SW480 (cell line): ENCODE results near the gene TMEM200C.

Experiments used
- DNase-seq: peaks from one replicate; pipeline ENCODE4 v3.0.0-alpha.2; 2016; ENCODE audit warnings: low spot score

Gene TMEM200C

DNA sequence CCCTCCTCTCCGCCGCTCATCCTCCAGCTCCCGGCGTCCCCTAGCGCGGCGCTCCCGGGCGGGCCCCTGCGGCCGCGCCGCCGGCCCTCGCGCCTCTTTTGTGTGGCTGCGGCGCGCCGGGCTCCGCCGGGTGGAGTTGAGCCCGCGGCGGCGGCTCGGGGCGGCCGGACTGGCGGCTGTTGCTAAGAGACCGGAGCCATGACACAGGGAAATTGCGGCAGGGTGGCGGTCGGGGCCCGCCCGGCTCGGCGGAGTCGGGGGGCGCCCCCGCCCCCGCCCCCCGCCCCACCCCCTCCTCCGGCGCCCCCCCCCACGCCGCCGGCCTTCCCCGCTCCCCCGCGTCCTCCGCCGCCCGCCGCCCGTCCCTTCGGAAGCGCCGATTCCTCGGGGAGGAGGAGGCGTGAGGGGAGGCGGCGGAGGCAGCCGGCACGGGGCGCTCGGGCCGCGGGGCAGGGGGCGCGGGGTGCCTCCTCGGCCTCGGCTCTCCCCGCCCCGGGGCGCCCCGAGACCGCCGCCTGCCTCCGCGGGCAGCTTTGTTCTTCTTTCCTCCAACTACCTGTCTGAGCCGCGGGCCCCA lies at the start of gene TMEM200C:
TSS of gene TMEM200C (minus strand) at position 224 of the 577 bp plus-strand sequence. CDS start 3,459 bp downstream, outside the sequence.
- no peak for DNase-seq

DNA sequence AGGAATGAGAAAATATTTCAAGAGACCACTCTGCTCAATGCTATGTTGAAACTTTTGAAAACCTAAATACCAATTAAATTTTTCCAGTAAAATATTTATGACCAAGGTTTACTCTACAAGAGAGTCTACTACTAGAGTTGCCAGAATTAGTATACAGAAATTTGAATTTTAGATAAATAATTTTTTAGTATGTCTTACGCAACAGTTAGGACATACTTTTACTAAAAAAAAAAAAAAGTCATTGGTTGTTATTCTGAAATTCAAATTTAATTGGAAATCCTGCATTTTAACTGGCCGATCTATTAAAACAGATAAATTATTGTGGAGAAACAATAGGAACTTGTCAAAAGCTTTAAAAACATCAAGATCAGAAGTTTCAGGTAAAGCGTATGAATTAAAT lies 49.1 kb upstream of the TMEM200C start:
- no peak for DNase-seq

DNA sequence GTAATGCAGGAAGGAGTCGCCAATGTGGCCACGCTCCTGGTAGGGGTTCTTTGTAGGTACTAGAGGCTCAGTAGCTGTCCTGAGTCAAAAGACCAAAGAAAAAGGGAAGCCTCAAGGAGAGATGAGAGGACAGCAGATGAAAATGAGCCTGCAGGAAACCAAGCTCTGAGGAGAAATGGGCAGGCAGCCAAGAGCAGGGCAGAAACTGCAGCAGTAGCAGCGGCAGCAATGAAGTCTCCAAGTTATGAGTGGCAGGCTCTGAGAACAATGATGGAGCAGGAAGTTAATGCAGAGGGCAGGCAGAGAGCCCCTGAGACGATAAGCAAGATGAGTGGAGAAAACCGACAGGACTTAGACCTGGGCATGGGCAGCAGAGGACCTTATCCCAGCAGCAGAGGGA lies 48.2 kb upstream of the TMEM200C start:
- no peak for DNase-seq

DNA sequence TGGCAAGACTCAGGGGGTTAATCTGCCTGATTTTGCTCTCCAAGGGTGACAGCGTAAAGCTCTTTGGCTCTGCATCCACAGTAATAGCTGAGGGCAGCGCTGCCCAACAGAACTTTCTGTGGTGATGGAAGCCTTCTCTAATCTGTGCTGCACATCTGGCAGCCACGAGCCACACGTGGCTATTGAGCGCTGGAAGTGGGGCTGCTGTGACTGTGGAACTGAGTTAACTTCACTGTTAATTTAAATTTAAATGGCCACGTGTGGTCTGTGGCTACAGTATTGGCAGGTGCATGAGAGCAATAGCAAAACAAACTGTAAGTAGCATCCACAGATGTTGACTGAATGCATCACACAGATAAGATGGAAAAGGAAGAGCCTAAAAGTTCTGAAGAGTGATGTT lies 47.3 kb upstream of the TMEM200C start:
- no peak for DNase-seq

DNA sequence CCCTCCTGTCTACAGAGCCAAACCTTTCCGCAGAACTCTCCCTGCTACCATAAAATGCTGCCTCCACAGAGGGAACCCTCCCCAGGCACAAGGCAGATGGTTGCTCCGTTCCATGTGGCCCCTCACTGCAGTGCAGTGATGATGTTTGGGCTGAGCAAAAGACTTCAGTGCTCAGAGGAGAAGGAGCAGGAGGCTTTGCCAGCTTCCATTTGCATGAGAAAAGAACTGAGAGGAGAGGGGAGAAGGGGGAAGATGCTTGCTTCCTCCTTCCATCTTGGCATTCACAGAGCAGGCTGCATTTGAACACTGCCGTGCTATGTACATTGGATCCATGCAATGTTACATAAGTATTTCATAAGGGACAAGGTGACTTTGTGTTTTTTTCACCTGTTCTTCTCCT lies 46.6 kb upstream of the TMEM200C start:
- DNase-seq: no peak

DNA sequence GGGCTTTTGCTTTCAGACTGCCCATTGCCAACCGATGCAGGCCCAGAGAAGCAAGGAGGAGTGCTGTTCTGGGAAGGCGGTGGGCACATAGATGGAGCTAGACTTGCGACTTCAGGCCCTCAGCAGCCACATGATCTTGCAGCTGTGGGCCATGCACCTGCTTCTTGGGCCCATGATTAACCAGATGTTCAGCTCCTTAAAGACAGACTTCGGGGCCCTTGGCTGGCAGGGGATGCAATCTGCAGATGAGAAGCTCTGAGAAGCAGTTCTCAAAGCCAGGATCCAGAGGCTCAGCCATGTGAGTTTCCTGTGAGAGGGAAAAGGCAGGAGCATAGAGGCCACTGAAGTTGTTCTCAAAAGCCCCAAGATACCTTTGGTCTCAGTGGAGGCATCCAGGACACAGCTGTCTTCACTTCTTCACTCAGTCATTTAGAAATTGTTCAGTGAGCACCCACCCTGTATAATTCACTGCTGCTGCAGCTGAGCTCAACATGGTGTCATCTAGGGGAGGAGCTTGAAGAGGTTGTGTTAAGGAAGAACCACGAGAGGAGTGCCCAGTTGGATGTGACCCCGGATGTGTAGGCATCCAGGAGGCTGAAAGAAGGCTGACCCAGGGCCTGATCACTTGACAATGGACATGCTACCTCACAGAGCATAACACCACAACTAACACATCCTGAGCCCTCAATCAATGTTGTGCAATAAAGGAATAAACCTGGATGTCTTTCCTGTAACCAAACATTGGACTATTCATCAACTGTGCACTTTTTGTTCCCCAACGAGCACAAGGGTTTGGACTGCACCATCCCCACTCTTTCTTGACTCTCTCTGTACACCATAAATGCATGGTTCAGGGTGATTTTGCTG lies 44.7 kb upstream of the TMEM200C start:
- DNase-seq: no peak

DNA sequence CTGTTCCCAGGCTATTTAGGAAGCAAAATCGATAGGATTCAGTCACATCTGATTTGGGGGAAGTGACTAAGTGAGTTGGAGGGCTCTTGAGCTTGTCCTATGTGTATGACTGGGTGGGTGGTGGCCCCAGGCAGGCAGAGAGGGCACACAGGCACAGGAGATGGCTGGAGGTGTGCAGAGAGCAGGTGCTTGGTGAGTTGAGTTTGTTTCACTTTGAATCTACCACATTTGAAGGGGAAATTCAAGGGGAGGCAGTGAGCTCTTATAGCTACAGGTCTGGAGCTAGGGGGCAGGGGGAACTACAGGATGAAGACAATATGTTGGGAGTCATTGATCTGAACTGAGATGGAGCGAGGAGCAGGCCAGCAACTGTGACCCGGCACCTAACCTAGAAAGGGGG lies 42.5 kb upstream of the TMEM200C start:
- no peak for DNase-seq

DNA sequence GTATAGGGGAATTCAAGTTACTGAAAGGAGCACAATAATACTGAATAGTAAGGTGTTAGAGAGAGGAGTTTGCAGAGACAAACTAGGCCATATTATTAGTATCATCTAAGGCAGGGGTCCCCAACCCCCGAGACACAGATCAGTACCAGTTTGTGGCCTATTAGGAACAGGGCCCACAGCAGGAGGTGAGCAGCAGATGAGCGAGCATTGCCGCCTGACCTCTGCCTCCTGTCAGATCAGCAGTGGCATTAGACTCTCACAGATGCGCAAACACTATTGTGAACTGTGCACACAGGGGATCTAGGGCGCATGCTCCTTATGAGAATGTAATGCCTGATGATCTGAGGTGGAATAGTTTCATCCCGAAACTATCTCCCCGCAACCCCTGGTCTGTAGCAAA lies 41.8 kb upstream of the TMEM200C start:
- no peak for DNase-seq

DNA sequence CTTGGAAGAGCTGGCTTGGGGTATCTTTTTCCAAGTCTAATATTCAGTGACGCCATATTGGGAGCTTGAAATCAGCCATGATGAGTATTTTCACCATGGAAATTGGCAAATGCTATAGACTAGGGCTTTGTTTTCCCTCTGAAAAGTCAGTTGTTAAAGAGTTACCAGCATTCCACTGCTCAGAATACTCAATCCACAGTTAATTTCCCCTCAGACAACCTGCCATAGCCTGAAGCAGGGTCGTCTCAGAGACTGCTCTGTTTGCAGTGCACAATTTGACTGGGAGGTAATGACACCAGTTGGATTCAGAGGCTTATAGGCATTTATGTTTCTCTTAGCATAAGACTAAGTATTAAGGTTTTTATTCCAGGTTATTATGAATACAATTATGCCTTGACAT lies 35.5 kb upstream of the TMEM200C start:
- DNase-seq: no peak

DNA sequence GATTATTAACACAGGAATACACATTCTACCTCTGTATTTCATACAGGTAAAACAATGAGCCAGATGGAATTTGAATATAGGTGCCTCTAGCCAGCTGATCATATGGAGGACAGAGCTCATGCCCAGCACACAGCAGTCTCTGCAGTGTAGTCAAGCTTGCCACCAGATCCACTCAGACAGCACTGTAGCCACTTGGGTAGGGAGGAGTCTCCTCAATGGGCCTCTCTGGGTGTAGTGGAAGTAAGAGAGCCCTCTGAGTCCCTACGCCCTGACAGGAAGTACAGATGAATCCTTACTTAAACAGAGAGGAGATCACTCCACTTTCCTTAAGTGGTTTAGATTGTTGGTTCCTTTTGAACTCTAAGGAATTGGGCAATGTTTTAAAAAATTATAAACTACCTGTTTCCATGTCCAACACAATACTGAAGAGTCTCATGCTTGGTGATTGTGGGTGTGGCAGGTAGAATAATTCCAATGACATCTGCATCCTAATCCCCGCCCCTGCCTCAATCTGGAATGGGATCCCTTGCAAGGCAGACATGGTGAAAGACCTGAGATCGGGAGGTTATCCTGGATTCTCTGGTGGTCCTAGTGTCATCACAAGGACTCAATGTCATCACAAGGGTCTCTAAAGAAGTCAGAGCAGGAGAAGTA lies 23.0 kb upstream of the TMEM200C start:
- DNase-seq: no peak

DNA sequence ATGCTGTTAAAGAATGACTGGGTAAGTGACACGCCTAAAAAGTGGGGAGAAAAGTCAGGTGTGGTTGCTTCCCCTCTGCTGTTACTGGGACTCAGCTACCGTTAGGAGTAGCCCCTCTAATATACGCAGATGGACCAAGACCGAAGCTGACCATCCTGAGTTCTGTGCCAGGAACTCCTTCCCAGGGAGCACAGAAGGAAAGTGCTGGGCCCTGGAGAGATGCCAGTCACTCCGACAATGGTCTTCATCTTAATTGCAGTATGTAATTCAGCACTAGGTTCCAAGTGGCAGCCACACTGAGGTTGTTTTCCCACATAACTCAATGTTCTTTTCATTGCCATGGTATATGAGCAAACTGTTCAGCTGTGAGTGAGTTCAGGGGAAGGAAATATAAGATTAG lies 19.6 kb upstream of the TMEM200C start:
- no peak for DNase-seq

DNA sequence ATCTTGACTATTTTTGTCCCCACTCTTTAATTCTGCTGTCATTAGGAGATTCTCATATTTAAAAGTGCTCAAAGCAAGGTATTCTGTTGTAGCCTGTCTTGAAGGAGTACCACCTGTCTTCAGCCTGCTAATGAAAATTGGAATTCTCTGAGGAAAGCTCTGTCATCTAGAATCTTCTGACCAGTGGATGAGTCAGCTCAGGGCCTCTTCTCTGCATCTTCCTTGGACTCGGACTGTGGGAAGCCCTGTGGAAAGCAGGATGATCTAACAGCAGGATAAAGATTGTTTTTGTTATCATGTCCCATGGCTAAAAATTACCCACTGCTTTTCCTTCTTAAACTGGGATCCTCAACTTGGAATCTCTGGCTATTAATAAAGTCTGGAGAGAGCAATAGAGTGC lies 18.7 kb upstream of the TMEM200C start:
- DNase-seq: no peak

DNA sequence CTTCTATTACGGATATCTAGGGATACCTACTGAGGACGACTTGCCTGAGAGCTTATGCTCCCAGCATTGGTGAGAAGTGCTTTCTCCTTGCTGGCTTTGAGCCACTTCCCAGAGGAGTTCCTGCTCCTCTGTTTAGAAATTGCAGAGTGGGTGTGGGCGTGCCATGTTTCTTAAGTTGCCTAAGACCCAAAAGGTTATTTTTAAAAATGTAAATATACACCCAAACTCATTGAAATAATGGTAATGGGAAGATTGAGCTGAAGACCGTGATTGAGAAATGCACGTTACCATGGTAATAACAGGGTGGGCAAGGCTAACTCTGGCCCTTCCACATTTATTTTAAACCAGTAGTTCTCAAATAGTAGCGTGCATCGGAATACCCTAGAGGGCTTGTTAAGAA lies 17.2 kb upstream of the TMEM200C start:
- DNase-seq: no peak

DNA sequence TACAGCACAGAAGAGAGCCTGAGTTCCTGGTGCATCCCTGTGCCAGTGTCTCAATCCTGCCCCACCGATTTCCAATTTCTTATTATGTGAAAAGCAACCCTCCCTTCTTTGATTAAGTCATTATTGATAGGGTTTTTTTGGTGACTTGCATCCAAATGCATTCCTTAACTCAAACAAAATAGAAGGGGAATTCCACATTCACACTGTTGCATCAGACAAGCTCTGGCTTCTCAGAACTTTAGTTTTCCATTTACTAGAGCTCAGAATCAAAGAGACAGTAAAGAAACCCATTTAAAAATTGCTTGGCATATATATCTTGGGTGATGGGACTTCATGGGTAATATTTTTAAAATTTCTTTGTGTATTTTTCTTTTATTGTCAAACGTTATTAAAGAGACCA lies 13.8 kb upstream of the TMEM200C start:
- no peak for DNase-seq

DNA sequence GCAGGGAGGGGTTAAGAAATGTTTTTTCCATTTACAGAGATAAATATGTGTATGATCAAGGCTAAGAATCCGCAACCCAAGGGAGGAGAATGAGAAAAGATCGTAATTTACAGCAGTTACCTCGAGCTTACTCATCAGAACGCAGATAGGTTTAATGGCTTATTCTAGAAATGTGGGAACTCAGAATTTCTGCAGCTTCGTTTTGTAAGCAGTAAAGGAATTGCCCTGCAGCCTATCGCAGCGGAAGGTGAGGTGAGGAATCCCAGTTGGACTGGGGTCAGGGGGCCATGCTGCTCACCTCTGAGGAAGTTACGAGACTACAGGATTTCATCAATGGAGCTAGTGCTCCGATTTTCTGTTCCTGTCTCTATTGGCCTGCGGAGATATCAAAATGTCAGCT lies 8.1 kb upstream of the TMEM200C start:
- DNase-seq: no peak

DNA sequence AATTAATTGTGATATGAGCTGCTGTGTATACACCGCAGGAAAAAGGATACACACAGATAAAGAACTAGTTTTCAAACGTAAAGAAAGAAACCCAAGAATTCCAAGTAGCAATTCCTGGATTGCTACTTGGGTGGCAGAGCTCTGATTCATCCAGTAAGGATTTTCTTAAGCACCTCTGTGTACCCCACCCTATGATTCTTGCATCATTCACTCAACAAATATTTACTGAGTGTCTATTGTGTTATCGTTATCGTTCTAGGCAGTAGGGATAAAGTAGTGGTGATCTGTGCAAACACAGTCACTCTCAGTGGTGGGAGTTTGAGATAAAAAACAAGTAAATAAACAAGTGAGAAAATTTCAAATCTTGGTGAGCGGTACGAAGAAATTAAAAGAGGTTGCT lies 4.9 kb upstream of the TMEM200C start:
- peak; percentile 40 for DNase-seq

DNA sequence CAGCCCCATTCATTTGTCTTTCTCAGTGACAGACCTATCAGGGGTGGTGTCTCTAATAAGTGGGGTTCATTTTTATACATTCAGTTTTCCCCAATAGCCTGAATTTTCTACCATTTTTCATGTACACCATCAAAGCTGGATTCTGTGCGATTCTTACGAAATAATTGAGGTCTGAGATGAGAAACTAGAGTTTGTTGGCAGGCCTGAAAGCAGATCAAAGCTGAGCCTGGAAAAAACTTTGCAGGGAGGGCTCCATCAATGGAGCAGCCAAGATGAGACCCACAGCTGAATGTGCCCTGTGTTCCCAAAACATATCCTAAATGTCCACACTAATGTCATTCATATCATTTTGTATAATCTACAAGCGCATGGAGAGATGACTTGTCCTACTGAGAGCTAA lies 4.5 kb upstream of the TMEM200C start:
- DNase-seq: no peak

DNA sequence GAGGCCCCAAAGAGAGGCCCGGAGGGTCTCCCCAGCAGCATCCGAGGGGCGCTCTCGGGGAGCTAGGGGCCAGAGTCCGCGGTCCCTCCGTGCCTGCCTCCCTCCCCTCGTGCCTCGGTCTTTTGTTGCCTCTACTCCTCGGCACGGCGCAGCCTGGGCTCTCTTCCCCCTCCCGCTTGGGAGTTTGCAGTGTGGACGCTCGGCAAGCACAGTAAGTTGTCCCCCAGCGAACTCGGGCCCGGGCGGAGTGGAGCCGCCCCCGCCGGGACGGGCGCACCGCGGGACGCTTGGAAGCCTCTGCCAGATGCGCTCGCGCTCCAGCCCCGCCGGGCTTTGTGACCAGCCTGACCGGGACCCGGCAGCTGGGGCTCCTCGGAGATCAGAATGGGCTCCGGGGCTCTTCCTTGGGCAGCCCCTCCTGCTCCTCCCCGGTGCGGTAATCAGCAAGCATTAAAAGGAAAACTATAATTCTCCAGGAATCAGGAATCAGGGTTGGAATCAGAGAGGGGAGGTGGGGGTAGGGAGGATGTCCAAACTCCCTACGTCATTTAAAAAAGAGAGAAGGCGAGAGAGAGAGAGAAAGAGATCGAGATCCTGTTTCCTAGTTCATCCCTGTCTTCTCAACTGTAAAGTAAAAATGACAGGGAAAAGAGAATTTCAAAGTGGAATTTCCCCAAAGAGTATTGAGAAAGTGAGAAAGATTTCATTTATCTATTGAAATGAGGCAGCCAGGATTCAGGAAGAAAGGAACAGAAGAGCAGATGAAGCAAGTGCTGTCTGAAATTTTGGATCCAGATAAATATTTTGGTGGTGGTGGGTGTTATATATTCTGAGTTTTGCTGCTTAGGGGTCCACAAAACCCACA lies 786 bp upstream of the TMEM200C start:
- DNase-seq: no peak

DNA sequence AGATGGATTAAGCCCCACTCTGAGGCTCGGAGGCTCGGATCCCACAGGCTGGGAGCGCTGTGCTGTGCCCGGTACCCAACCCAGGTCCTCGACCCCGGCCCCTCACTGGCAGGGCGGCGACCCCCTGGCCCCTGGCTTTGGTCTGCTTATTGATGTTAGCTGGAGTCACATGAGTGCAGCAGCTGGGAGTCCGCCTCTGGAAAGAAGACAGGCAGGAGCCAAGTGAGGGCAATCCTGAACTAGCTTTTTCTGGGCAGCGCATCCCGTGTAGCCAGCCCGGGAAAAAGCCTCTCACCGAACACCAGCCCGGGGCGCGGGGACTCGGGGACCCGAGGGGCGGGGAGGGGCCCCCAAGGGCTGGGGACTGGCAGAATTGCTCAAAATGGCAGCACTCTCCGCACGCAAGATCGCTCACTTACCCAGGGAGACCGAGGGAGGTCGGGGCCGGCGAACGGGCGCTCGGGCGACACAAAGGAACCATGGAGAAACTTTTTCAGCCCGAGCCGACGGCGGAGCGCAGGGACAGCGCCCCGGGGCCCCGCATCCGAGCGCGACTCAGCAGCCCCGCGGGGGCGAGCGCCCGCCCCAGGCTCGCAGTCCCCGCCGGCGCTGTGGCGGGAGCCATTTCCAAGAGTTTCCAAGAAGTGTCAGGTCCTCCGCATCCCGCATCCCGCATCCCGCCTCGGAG lies 567 bp downstream of the TMEM200C start:
- no peak for DNase-seq

DNA sequence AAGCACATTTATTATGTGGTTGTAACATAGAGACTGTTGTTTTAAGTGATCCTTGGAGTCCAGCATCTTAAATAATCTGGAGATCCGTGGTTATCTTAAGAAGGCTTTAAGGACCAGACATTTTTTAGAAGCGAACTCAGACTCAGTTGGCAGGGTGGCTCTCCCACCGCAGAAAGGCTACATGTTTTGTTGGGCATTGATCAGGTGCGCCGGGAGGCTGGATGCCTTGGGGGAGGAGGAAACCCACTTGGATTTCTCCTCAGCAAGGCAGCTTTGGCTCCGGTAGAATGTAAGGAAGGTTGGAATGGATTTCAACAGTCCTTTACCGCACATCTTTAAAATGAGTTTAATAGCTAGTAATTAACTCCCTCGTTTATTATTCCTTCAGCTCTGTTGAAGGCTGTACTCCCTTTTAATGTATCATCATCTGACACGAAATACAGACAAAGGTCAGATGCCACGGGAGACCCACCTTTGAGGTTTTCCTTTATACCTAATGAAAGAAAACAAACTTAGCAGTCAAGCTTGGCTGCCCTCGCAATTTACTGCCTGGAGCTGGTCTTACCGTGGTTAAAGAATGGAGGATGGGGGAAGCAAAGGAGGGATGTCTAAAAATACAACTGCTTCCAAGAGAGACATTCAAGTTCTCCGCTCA lies 1.2 kb downstream of the TMEM200C start:
- no peak for DNase-seq

DNA sequence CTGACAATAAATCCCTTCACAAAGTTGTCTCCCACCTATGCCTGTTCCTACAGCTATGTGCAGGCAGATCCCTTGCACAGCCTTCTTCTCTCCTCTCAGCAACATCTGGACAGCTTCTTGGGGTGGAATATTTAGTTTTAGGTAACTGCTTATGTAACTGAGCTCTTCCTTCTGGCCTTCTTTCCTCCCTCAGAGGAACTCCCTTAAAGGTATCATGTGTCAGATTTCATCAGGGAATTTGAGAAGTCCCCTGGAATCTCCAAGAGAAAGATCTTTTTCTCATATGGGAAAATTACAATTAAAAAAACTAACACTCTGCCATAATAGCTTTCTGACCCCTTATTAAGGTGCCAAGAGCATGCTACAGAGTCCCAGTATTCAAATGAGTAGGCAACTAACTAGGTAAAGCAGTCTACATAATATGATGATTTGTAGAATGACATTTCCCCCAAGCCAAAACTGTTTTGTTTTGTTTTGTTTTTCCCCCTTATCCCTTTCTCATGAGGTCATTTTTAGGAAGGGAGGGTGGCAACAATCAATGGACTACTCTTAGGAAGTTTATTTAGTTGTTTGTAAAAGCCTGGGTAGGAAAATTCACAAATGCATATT lies 2.4 kb downstream of the TMEM200C start:
- DNase-seq: no peak
